ENCODE results near the gene CD164L2.
"Not testable (repeated sequence)": the region's sequence is repeated elsewhere in the genome, so short reads cannot be mapped to it uniquely, and the experiment has no call there.

The CD164L2 gene

GRCh38 chr1:27384797-27385196 is 1.7 kb upstream of the CD164L2 start:
- DNase-seq (ENCODE audit: low read depth in 3 of 3) = not testable (repeated sequence)

- no peak for DNase-seq (ENCODE audit: low read depth in 3 of 3)
These were observed 528 bp upstream of the CD164L2 start for GRCh38 chr1:27383661-27384060.

- no peak for DNase-seq (ENCODE audit: low read depth in 3 of 3)
These were observed 967 bp downstream of the CD164L2 start for GRCh38 chr1:27381969-27382762.

GRCh38 chr1:27380766-27381733 is 2.1 kb downstream of the CD164L2 start:
- DNase-seq (ENCODE audit: low read depth in 3 of 3) = no peak

GRCh38 chr1:27380224-27380623 is 2.9 kb downstream of the CD164L2 start:
- no peak for DNase-seq (ENCODE audit: low read depth in 3 of 3)

GRCh38 chr1:27379564-27380122 is 3.5 kb downstream of the CD164L2 start:
- no peak for DNase-seq (ENCODE audit: low read depth in 3 of 3)

- no peak for DNase-seq (ENCODE audit: low read depth in 3 of 3)
These were observed 5.2 kb downstream of the CD164L2 start for GRCh38 chr1:27377760-27378495.

GRCh38 chr1:27374362-27375086 is 8.6 kb downstream of the CD164L2 start, which contains the start of gene FCN3:
TSS of gene FCN3 (minus strand) at chr1:27374824. CDS start at chr1:27374818, 6 bp downstream.
- DNase-seq (ENCODE audit: low read depth in 3 of 3) = no peak

GRCh38 chr1:27372808-27373690 is 10.1 kb downstream of the CD164L2 start:
- DNase-seq (ENCODE audit: low read depth in 3 of 3) = no peak

- DNase-seq (ENCODE audit: low read depth in 3 of 3) = no peak
These were observed 10.9 kb downstream of the CD164L2 start for GRCh38 chr1:27372022-27372807.

- no peak for DNase-seq (ENCODE audit: low read depth in 3 of 3)
These were observed 14.1 kb downstream of the CD164L2 start for GRCh38 chr1:27368869-27369582.

GRCh38 chr1:27367160-27367650 is 15.9 kb downstream of the CD164L2 start:
- no peak for DNase-seq (ENCODE audit: low read depth in 3 of 3)

- DNase-seq (ENCODE audit: low read depth in 3 of 3) = peak in 1 of 3 donors; percentile 65
These were observed 16.5 kb downstream of the CD164L2 start, which contains the start of gene MAP3K6 for GRCh38 chr1:27366411-27367159. TSS of gene MAP3K6 (minus strand) at chr1:27366961. CDS start at chr1:27366597, 364 bp downstream.

- DNase-seq (ENCODE audit: low read depth in 3 of 3) = peak; percentile 63 to 87 (median 74)
These were observed 17.1 kb downstream of the CD164L2 start for GRCh38 chr1:27366113-27366410.

- peak; percentile 63 to 82 (median 69) for DNase-seq (ENCODE audit: low read depth in 3 of 3)
These were observed 17.6 kb downstream of the CD164L2 start for GRCh38 chr1:27365372-27366112.

GRCh38 chr1:27364696-27365371 is 18.3 kb downstream of the CD164L2 start:
- DNase-seq (ENCODE audit: low read depth in 3 of 3) = no peak

Data from stimulated activated CD4-positive, alpha-beta T cell treated with anti-CD3 and anti-CD28 coated beads, TNF-alpha, amount 100 ng/mL, for 48 hours (primary cell).